CD4-positive, alpha-beta T cell treated with Interleukin-1 beta for 1 hour (primary cell): ENCODE results near the gene TARDBP.
A peak's percentile ranks its signal among the peaks of the same experiment; 100 is the strongest.
"Not testable (repeated sequence)": the region's sequence is repeated elsewhere in the genome, so short reads cannot be mapped to it uniquely, and the experiment has no call there.

Experiments used
- DNase-seq, 2 donors: peaks; one replicate each; pipeline ENCODE4 v3.0.0-alpha.2; 2020 to 2022

TARDBP gene

DNA sequence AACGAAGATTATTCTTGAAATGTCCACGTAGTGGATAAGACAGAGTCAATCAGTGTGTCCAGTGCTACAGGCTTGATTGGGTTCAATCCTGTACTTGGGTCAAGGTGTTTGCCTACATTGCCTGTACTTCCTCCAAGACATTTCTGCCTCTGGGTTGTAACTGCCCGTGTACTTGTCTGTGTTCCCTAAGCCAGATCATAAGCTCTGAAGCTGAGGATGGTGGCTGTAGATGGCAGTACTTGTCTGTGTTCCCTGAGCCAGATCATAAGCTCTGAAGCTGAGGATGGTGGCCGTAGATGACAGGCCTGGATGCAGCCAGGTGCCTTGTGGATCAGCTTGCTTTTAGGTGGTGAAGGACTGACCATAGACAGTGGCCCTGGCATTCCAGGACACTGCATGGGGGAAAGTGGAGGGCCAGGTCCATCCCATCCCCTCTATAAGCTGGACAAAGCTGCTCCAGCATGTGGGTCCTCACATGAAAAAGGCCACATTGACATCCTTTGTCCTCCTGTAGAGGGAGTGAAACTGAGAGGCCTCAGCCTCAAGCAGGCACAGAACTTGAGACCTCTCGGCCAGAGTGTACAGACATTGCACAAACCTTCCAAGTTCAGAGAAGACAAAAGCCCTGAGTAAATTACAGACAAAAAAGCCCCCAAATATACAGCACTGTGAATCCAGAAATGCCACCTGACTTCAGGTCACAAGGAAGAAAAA, 49.4 kb downstream of the TARDBP start:
- no peak for DNase-seq

DNA sequence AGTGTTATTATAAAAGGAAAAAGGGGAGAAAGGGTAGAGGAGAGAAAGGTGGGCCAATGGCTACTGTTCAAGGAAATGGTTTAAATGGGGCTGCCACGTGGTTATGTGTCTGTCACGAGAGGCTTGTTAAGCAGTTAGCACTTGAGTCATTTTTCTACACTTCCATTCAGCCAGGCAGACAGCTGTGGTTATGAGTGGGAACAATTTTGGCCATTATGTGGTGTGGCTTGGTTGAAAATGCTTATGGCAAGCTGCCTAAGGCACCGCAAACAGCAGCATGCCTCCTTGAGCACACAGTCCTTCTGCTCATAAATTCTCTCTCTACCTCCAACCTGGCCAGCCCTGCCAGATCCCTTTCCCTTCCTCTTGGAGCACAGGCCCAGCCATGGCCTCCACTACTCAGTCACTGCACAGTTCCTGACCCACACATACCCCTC, 50.5 kb downstream of the TARDBP start:
- peak in 1 of 2 donors; percentile 15 for DNase-seq

DNA sequence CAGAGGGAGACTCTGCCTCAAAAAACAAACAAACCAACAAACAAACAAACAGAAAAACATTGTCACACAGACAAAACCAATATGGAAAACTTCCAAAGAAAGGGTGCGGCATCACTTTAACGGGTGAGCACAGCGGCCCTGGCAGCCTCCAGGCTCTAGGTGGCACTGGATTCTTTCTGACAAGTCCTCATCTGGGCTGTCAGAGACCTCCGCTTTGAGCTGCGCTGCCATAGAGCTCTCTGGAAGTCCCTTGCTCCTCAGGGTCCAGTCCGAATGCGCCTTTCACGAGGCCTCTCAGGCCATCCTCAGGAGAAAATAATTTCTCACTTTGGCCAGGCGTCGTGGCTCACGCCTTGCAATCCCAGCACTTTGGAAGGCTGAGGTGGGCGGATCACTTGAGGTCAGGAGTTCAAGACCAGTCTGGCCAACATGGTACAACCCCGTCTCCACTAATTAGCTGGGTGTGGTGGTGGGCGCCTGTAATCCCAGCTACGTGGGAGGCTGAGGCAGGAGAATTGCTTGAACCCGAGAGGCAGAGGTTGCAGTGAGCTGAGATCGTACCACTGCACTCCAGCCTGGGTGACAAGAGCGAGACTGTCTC, 51.6 kb downstream of the TARDBP start:
- not testable (repeated sequence) for DNase-seq

DNA sequence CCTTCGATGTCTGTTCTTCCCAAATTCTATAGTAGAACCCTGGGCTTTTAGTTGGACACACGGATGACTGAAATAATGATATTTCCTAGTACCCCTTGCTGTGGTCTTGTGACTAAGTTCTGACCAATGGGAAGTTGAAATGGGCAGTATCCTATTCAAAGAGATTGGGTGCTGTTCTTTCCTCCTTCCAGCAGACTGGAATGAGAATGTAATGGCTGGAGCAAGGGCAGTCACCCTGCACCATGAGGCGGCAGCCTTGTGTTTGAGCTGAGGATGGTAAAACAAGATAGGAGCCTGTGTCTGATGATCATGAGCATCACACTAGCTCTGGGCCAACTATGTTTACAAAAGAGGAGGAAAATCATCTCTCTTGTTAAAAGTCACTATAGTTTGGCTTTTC, 52.5 kb downstream of the TARDBP start:
- no peak for DNase-seq

DNA sequence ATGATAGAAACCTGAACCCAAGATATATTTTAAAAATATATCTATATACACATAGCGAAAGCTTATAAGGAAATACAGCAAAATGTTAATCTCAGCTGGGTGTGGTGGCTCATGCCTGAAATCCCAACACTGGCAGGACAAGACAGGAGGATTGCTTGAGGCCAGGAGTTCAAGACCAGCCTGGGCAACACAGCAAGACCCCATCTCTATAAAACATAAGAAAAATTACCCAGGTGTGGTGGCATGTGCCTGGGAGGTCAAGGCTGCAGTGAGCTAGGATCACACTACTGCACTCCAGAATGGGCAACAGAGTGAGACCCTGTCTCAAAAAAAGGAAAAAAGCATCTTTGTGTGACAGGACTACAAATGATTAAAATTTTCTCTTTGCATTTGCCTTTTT, 53.3 kb downstream of the TARDBP start:
- DNase-seq: no peak

DNA sequence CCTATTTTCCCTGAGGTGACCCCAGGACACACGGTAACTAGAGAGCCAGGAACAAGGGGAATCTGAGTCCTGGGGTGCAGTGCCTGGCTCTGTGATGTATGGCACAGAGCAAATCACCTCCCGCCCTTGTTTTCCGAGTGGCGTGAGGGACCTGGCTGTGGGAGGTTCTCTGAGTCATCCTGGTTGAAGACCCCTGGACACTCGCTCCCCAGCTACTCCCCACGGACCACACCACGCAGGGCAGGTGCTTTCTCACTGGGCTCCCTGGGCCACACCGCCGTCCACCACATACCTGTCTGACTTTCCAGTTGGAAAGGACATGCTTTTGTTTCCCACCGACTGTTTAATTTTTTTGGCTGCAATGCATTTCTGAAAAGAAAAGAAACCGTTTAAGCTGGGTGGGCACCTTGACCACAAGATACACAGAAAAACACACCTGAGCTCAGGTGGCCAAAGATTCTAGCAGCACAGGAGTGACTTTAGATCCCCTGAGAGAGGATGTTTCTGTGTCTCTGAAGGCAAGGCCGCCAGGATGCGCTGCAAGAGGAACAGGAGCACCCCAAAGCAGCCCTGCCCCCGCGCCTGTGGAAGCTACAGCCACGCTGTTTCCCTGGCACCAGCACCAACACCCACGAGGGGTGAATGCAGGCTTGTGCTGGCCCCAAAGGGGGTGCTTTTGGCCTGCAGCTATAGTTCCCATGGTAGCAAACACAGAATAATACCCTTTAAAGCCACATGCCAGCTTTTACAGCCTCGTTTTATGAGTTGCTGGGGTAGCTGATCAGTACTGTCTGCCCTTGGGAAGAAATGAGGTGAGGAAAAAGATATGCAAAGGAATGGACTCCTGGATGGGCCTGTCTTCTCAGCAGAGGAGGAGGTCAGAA, 55.5 kb downstream of the TARDBP start:
- no peak for DNase-seq

DNA sequence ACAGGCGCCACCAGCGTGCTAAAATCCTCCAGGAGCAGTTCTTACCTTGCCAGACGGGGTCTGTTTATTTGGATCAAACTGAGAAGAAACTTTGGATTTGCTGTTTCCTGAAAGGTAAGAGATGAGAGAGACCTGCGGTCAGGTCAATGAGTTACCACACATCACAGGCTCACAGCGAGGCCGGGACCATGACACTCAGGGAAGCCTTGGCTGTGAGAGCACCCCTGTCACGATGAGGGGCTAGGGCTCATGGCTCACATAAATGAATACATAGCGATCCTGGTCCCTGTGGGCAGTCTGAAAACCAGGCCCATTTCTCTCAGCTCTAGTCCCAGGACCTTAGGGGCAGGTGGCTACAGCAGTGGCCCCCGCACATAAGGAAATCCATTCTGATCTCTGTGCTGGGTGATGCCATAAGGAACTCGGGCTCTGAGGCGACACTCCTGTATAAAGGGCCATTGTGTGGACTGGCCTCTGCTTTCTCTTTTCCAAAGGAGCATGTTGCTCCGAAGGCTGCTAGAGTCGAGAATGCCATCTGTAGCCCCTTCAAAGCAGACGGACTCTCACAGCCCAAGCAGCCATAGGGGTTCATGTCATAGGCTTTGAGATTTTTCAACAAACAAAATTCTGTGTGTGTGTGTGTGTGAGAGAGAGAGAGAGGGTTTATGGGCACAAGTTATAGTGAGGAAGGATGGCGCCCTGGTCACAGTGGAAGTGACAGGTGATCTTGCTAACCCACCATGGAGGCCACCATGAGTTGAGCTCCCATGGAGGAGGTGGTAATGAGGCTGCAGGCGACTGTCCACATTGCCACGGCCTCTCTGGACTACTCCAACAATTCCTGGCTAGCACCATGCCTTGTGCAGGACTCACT, 56.4 kb downstream of the TARDBP start:
- no peak for DNase-seq

DNA sequence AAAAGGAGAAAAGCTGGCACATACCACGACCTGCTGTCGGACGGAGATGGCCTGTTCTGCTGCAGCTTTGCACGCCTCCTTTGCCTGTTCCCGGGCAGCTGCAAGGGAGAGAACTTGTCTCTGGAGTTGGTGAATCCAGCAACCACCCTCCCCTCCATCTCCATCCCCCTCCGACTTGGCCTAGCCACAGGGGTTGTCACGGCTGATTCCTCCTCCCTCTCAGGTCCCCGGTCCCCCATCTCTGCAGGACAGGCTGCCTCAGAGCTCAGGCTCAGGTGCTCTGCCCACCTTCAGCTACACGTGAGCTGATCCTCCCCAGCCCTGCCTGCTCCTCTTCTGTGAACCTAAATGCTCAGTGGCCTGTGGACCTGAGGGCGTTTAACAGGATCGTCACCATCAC, 58.4 kb downstream of the TARDBP start:
- no peak for DNase-seq

DNA sequence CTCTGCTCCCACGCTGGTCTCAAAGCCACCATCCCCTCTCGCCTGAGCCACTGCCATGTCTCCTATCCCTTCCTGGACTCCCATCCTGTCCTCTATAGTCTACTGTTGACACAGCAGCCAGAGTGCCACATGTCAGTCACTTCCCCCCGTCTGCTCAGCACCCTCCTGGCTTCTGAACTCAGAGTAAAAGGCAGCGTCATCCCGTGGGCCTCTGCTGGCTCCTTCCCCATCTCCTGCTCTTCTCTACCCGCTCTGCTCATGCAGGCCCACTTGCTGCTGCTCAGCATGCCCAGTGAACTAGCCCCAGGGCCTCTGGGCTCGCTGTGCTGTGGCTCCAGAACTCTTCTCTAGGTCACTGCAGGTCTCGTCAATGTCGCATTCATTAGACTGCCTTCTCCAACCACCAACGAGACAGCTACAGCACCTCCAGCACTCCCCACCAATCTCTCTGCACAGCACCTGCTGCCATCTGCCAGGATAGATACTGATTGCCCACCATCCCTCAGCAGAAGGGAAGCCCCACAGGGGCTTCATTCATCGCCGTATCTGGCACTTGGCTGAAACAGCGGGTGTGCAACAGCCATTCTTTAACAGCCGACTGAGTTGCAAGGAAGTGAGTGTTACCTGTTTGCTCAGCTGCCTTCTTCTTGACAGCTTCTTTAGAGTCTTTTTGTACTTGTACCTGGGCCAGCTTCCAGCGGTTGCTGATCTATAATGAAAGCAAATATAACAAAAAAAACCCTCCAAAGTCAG, 59.2 kb downstream of the TARDBP start:
- DNase-seq: no peak

DNA sequence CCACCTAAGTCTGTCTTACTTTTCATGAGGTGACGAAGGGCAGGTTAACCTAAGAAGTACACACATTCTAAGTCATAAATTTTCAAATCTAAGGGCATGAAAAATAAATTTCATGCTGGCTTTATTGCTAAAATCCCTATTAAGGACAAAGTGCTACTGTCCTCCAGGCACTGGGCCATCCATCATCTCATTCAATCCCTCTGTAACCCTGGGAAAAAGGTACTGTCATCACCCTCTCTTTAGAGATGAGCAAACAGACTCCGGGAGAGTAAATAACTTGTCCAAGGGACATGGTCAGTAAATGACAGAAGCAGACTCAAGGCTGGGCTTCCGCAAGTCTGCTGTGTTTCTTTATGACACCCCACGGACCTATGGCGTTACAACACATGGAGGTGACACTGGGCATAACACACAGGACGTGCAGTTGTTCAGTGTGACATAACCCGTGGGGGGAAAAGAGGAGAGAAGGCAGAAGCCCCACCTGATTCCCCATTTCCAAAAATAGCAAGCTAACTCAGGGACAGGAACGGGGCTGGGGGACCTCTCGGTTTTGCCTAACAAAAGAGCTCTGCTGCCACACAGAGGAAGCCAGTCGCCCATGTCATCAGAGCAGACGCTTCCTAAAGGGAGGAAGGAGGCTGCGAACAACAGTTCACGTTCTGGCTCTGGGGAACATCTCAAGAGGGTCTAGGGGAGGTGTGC, 59.9 kb downstream of the TARDBP start:
- no peak for DNase-seq

DNA sequence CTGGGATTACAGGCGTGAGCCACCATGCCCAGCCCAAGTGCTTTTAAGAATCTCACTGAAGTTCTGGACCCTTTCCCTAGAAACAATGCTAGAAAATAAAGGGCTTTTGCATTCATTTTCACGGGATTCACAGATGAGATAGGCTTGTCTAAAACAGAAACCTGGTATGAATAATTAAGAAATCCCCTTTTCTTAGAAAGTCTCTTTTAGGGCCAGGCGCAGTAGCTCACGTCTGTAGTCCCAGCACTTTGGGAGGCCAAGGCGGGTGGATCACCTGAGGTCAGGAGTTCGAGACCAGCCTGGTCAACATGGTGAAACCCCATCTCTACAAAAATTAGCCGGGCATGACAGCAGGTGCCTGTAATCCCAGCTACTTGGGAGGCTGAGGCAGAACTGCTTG, 60.9 kb downstream of the TARDBP start:
- DNase-seq: not testable (repeated sequence)
